SK-N-SH (cell line): ENCODE measurements around the gene UTF1. TPM values are rescaled to one million over a fixed set of nuclear protein-coding genes. Genes with fewer than 3 reads are reported as not detected.

Source experiments
- CTCF ChIA-PET: fragments of 300-600, 350-600 bp; formaldehyde crosslinking; extraction: SDS; loops from one replicate; lab custom pipeline; 2021; lab: Yijun Ruan, JAX
- POLR2A ChIA-PET: fragments of 350-600 bp; sonication (Branson Sonifier 250); formaldehyde crosslinking; extraction: SDS; loops from one replicate; lab custom pipeline; 2020; ENCODE audit warnings: antibody characterized with exemption, inconsistent platforms; lab: Yijun Ruan, JAX
- DNase-seq: peaks from one replicate; pipeline ENCODE4 v3.0.0; 2012
- H2AFZ ChIP-seq: fragments of 200-600 bp; sonication (generic); 2 replicates; pipeline ENCODE4 v1.8.1; 2016; ENCODE audit warnings: antibody characterized with exemption, mild to moderate bottlenecking, low read depth
- H3F3A ChIP-seq: fragments of 200-600 bp; sonication (generic); replicated peaks from 2 replicates; pipeline ENCODE3; 2016; ENCODE audit warnings: antibody characterized with exemption, mild to moderate bottlenecking; ENCODE audit not compliant: insufficient read depth
- H3K27ac ChIP-seq, 2 experiments: fragments of 200-500 bp in 1 of 2; fragments of 200-600 bp in 1 of 2; sonication (Bioruptor generic) in 1 of 2; sonication (generic), shearing (Covaris generic) in 1 of 2; 2 replicates each; pipeline versions ENCODE4 v1.5.1 to v1.6.1; 2014 to 2016; ENCODE audit warnings: low read depth in 2 of 2, inconsistent platforms in 1 of 2, low read length in 1 of 2, mild to moderate bottlenecking in 1 of 2, mixed read lengths in 1 of 2
- H3K27me3 ChIP-seq: fragments of 200-600 bp; sonication (generic), shearing (Covaris generic); 2 replicates; pipeline ENCODE4 v1.6.1; 2016; ENCODE audit warnings: mixed run types; ENCODE audit not compliant: insufficient read depth
- H3K36me3 ChIP-seq, 2 experiments: fragments of 200-500 bp in 1 of 2; fragments of 200-600 bp in 1 of 2; sonication (Bioruptor generic) in 1 of 2; sonication (generic) in 1 of 2; replicated peaks in 1 of 2; 2 replicates each; pipeline versions ENCODE3 to v1.5.1; 2014 to 2016; ENCODE audit warnings: low read length in 1 of 2, mild to moderate bottlenecking in 1 of 2; ENCODE audit not compliant: insufficient read depth in 2 of 2, control insufficient read depth in 1 of 2
- H3K4me1 ChIP-seq, 2 experiments: fragments of 200-500 bp in 1 of 2; fragments of 200-600 bp in 1 of 2; sonication (Bioruptor generic) in 1 of 2; sonication (generic), shearing (Covaris generic) in 1 of 2; 2 replicates each; pipeline versions ENCODE4 v1.5.1 to v1.6.1; 2014 to 2016; ENCODE audit warnings: low read depth in 1 of 2, low read length in 1 of 2, mixed run types in 1 of 2; ENCODE audit not compliant: insufficient read depth in 2 of 2, control insufficient read depth in 1 of 2
- H3K4me2 ChIP-seq: fragments of 200-600 bp; sonication (generic), shearing (Covaris generic); 2 replicates; pipeline ENCODE4 v1.6.1; 2017; ENCODE audit warnings: mixed run types
- H3K4me3 ChIP-seq, 2 experiments: fragments of 200-500 bp in 1 of 2; fragments of 200-600 bp in 1 of 2; sonication (Bioruptor generic) in 1 of 2; sonication (generic), shearing (Covaris generic) in 1 of 2; 2 replicates each; pipeline versions ENCODE4 v1.5.1 to v1.8.1; 2014 to 2016; ENCODE audit warnings: low read depth in 2 of 2, inconsistent platforms in 1 of 2, low read length in 1 of 2, mild to moderate bottlenecking in 1 of 2, mixed read lengths in 1 of 2, moderate library complexity in 1 of 2
- H3K79me2 ChIP-seq: fragments of 200-600 bp; sonication (generic); 2 replicates; pipeline ENCODE4 v1.8.1; 2017; ENCODE audit warnings: mild to moderate bottlenecking; ENCODE audit not compliant: insufficient read depth
- H3K9ac ChIP-seq: fragments of 200-600 bp; sonication (generic); 2 replicates; pipeline ENCODE4 v1.6.1; 2017; ENCODE audit warnings: mixed run types
- H3K9me2 ChIP-seq: fragments of 200-600 bp; sonication (generic); 2 replicates; pipeline ENCODE4 v1.6.1; 2017; ENCODE audit warnings: mixed run types
- H3K9me3 ChIP-seq: fragments of 200-600 bp; sonication (generic); 2 replicates; pipeline ENCODE4 v1.6.1; 2017; ENCODE audit warnings: mixed run types, mild to moderate bottlenecking, moderate library complexity
- H4K20me1 ChIP-seq: fragments of 200-600 bp; sonication (generic); 2 replicates; pipeline ENCODE4 v1.6.1; 2017; ENCODE audit warnings: mild to moderate bottlenecking, mixed run types; ENCODE audit not compliant: insufficient read depth
- CTCF ChIP-seq: fragments of 200-600 bp; sonication (generic); IDR thresholded peaks from 2 replicates; pipeline ENCODE4 v1.6.1; 2017; ENCODE audit warnings: antibody characterized with exemption, mild to moderate bottlenecking, moderate library complexity
- EP300 ChIP-seq, 2 experiments: IDR thresholded peaks; 2 replicates each; pipeline versions ENCODE4 v1.4.0 to v1.6.1; 2012; ENCODE audit warnings: borderline replicate concordance in 1 of 2, low read depth in 1 of 2, low read length in 1 of 2
- FOSL2 ChIP-seq: IDR thresholded peaks from 2 replicates; pipeline ENCODE4 v1.4.0; 2012; ENCODE audit warnings: low read depth, mild to moderate bottlenecking, moderate library complexity, borderline replicate concordance
- MXI1 ChIP-seq: IDR thresholded peaks from 2 replicates; pipeline ENCODE4 v1.6.1; 2012; ENCODE audit warnings: mild to moderate bottlenecking, low read depth, low read length, improper control_type of control experiment
- RAD21 ChIP-seq: IDR thresholded peaks from 2 replicates; pipeline ENCODE4 v1.6.1; 2012; ENCODE audit warnings: mild to moderate bottlenecking, low read length
- RXRA ChIP-seq: IDR thresholded peaks from 2 replicates; pipeline ENCODE4 v1.4.0; 2012; ENCODE audit warnings: low read depth, mild to moderate bottlenecking, borderline replicate concordance
- SIN3A ChIP-seq: IDR thresholded peaks from 2 replicates; pipeline ENCODE4 v1.6.1; 2012; ENCODE audit warnings: low read depth, mild to moderate bottlenecking, low read length, moderate library complexity, borderline replicate concordance
- WGBS: methylation state at CpG from one replicate; pipeline ENCODE4 v1.1.6; 2017; ENCODE audit warnings: low lambda C conversion rate; 5-methylcytosine and 5-hydroxymethylcytosine counted together
- polyA plus RNA-seq, 3 experiments: library from polyadenylated mRNA; depleted of rRNA; stranded (reverse); fragments of >200 nt; gene quantifications; 2 replicates each; pipeline ENCODE4 v1.2.3, GENCODE V29; 2012
- TF ChIP-seq, protein P1 (sequence below): IDR thresholded peaks from 2 replicates; pipeline ENCODE4 v1.4.0; 2012; ENCODE audit warnings: low read depth, borderline replicate concordance
- TF ChIP-seq, protein P2 (sequence below): IDR thresholded peaks from 2 replicates; pipeline ENCODE4 v1.4.0; 2012; ENCODE audit warnings: low read depth
- TF ChIP-seq, protein P3 (sequence below): fragments of 150-350 bp; IDR thresholded peaks from 2 replicates; pipeline ENCODE4 v1.6.1; 2016; ENCODE audit warnings: mild to moderate bottlenecking, low read depth, low read length

Gene UTF1
- polyA plus RNA-seq, 1 of the 3 experiments (the other 2 are of a cell fraction): not detected

GRCh38 chr10:133182791-133183645 lies 47.0 kb upstream of the UTF1 start:
- Histone ChIP-seq H3K9me2 (no peaks in the 10 kb centered on the region), H3K9me3 (no peaks in the 10 kb centered on the region), H3K36me3 (no peaks in the 10 kb centered on the region), H3K4me2 (no peak overlapping the region), H3K4me3 (no peak overlapping the region), H3K4me1 (peaks cover 0 to 7% of the 10 kb centered on the region in 2 experiments; a peak in 1 of 4 replicates), H3F3A (peaks cover 2% of the 10 kb centered on the region), H3K27me3 (no peaks in the 10 kb centered on the region; the same call in 1 of the 2 replicates), H4K20me1 (no peaks in the 10 kb centered on the region), H3K9ac (no peak overlapping the region), H3K27ac (no peak overlapping the region), H2AFZ (no peak overlapping the region), H3K79me2 (no peaks in the 10 kb centered on the region)
- POLR2A ChIA-PET: no interaction called here
- 80% methylated on average over 46 of the region's 66 CpGs for WGBS
- TF ChIP-seq SIN3A: no peak
- TF ChIP-seq RXRA: no peak
- TF ChIP-seq, protein P1, sequence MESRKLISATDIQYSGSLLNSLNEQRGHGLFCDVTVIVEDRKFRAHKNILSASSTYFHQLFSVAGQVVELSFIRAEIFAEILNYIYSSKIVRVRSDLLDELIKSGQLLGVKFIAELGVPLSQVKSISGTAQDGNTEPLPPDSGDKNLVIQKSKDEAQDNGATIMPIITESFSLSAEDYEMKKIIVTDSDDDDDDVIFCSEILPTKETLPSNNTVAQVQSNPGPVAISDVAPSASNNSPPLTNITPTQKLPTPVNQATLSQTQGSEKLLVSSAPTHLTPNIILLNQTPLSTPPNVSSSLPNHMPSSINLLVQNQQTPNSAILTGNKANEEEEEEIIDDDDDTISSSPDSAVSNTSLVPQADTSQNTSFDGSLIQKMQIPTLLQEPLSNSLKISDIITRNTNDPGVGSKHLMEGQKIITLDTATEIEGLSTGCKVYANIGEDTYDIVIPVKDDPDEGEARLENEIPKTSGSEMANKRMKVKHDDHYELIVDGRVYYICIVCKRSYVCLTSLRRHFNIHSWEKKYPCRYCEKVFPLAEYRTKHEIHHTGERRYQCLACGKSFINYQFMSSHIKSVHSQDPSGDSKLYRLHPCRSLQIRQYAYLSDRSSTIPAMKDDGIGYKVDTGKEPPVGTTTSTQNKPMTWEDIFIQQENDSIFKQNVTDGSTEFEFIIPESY: no peak
- no peak for TF ChIP-seq FOSL2
- TF ChIP-seq, protein P2, sequence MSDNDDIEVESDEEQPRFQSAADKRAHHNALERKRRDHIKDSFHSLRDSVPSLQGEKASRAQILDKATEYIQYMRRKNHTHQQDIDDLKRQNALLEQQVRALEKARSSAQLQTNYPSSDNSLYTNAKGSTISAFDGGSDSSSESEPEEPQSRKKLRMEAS: no peak
- TF ChIP-seq, protein P3, sequence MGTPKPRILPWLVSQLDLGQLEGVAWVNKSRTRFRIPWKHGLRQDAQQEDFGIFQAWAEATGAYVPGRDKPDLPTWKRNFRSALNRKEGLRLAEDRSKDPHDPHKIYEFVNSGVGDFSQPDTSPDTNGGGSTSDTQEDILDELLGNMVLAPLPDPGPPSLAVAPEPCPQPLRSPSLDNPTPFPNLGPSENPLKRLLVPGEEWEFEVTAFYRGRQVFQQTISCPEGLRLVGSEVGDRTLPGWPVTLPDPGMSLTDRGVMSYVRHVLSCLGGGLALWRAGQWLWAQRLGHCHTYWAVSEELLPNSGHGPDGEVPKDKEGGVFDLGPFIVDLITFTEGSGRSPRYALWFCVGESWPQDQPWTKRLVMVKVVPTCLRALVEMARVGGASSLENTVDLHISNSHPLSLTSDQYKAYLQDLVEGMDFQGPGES: no peak
- no peak for TF ChIP-seq RAD21
- TF ChIP-seq MXI1: no peak
- TF ChIP-seq CTCF: no peak
- no peak for TF ChIP-seq EP300 (IDR thresholded peaks at IDR 0.05; ENCODE audit: borderline replicate concordance in 1 of 2, low read depth in 1 of 2, low read length in 1 of 2)
- CTCF ChIA-PET: no interaction called here
- DNase-seq: no peak
